ENCODE data around the gene SLC39A3. TPM values are rescaled to one million over a fixed set of nuclear protein-coding genes. Genes with fewer than 3 reads are reported as not detected.

Gene SLC39A3
- total RNA-seq, 2 donors from 2014 or later = 21.6 to 24.9 TPM

- no peak for ATAC-seq
Measured at GRCh38 chr19:2693492-2694160, 46.2 kb downstream of the SLC39A3 start.

DNA sequence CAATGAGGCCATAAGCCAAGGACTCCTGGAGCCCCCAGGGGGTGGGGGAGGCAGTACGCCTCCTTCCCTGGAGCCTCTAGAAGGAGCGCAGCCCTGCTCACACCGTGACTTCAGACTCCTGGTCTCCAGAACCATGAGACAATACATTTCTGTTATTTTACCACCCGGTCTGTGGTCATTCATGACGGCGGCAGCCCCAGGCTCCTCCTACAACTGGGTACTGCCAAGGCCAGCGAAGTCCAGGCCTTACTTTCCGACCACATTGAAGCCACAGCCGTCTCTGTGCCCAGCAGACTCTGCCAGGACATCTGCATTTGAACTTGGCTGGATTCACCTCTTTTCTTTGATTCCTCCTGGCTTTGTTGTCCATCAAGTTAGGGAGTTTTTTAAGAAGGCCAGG lies 47.9 kb downstream of the SLC39A3 start:
- intact Hi-C loops (cut with DNase I, micrococcal nuclease) = no loop called here
- DNase-seq = no peak
- ATAC-seq = no peak

More at GRCh38 chr19:2693492-2694160, 46.2 kb downstream of the SLC39A3 start:
- intact Hi-C loops (cut with DNase I, micrococcal nuclease) = no loop called here
- DNase-seq = no peak

DNA sequence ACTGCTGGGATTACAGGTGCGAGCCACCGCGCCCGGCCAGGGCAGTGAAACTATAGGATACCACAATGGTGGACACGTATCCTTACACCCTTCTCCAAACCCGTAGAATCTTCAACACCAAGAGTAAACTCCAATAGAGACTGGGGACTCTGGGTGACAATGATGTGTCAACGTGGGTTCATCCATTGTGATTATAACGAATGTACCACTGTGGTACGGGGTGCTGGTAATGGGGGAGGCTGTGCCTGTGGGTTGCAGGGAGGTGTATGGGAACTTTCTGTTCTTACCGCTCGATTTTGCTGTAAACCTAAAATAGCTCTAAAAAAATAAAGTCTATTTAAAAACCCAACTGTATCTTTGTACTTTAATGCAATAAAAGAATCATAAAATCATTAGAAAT lies 49.0 kb downstream of the SLC39A3 start:
- DNase-seq = no peak
- intact Hi-C loops (cut with DNase I, micrococcal nuclease) = no loop called here
- ATAC-seq = no peak

GRCh38 chr19:2686360-2686759 lies 53.5 kb downstream of the SLC39A3 start:
- no peak for DNase-seq
- intact Hi-C loops (cut with DNase I, micrococcal nuclease) = no loop called here
- no peak for ATAC-seq

- no peak for DNase-seq
- intact Hi-C loops (cut with DNase I, micrococcal nuclease) = no loop called here
- no peak for ATAC-seq
Measured at GRCh38 chr19:2685204-2685704, 54.6 kb downstream of the SLC39A3 start.

GRCh38 chr19:2683430-2684003 lies 56.3 kb downstream of the SLC39A3 start:
- intact Hi-C loops (cut with DNase I, micrococcal nuclease) = no loop called here
- ATAC-seq (no peak), DNase-seq (no peak)

Other genes starting within 250 kb of the SLC39A3 start
- 1 to 10 TPM; 1.4 to 5.3 TPM for gene GNG7, start 37.3 kb downstream of the SLC39A3 start, total RNA-seq
- gene DIRAS1, start 18.6 kb downstream of the SLC39A3 start, total RNA-seq = 1 to 10 TPM in 1 of 2 donors, under 1 TPM in 1; 0.52 to 1.1 TPM
- 10 to 100 TPM; 39.6 to 52.3 TPM for gene SGTA, start 43.3 kb upstream of the SLC39A3 start, total RNA-seq
- 10 to 100 TPM; 43.6 to 46.0 TPM for gene THOP1, start 45.5 kb upstream of the SLC39A3 start, total RNA-seq
- 1 to 10 TPM; 4.1 to 4.3 TPM for gene ZNF554, start 79.9 kb upstream of the SLC39A3 start, total RNA-seq
- 1 to 10 TPM; 5.2 to 5.5 TPM for gene ZNF555, start 101.5 kb upstream of the SLC39A3 start, total RNA-seq
- under 1 TPM in 1 of 2 donors, not detected in 1; 0.12 TPM for gene ZNF556, start 127.3 kb upstream of the SLC39A3 start, total RNA-seq
- 10 to 100 TPM; 17.4 to 19.1 TPM for gene ZNF57, start 160.9 kb upstream of the SLC39A3 start, total RNA-seq
- gene ZNF77, start 205.0 kb upstream of the SLC39A3 start, total RNA-seq = 1 to 10 TPM; 4.5 to 4.6 TPM
- gene TLE6, start 237.5 kb upstream of the SLC39A3 start, total RNA-seq = 1 to 10 TPM; 2.2 to 2.6 TPM